ENCODE data around the gene THBD.

Gene THBD

GRCh38 chr20:23059001-23059400 lies 9.5 kb upstream of the THBD start:
- no peaks in the 10 kb centered on the region for H3K36me3 Mint-ChIP-seq
- H3K27me3 Mint-ChIP-seq = no peaks in the 10 kb centered on the region
- H3K4me1 Mint-ChIP-seq (ENCODE audit: low read depth) = no peaks in the 10 kb centered on the region
- H3K4me3 Mint-ChIP-seq = no peak overlapping the region
- H3K27ac Mint-ChIP-seq = no peak overlapping the region
- H3K9me3 Mint-ChIP-seq (ENCODE audit: low read depth) = peaks cover 4% of the 10 kb centered on the region

- H3K4me3 Mint-ChIP-seq = no peak overlapping the region
- H3K27me3 Mint-ChIP-seq = peaks cover 3% of the 10 kb centered on the region
- no peak overlapping the region for H3K27ac Mint-ChIP-seq
- peaks cover 4% of the 10 kb centered on the region for H3K9me3 Mint-ChIP-seq (ENCODE audit: low read depth)
- H3K36me3 Mint-ChIP-seq = no peaks in the 10 kb centered on the region
- H3K4me1 Mint-ChIP-seq (ENCODE audit: low read depth) = no peaks in the 10 kb centered on the region
Measured at GRCh38 chr20:23058240-23058639, 8.8 kb upstream of the THBD start.

GRCh38 chr20:23052904-23053303 lies 3.4 kb upstream of the THBD start:
- Mint-ChIP-seq H3K27me3 (peaks cover 14% of the 10 kb centered on the region), H3K27ac (no peak overlapping the region), H3K4me3 (no peak overlapping the region), H3K4me1 (ENCODE audit: low read depth) (no peaks in the 10 kb centered on the region), H3K36me3 (no peaks in the 10 kb centered on the region), H3K9me3 (ENCODE audit: low read depth) (peaks cover 4% of the 10 kb centered on the region)

GRCh38 chr20:23050847-23051627 lies 1.6 kb upstream of the THBD start:
- H3K9me3 Mint-ChIP-seq (ENCODE audit: low read depth) = no peaks in the 10 kb centered on the region
- no peaks in the 10 kb centered on the region for H3K36me3 Mint-ChIP-seq
- no peak overlapping the region for H3K27ac Mint-ChIP-seq
- H3K4me3 Mint-ChIP-seq = no peak overlapping the region
- H3K27me3 Mint-ChIP-seq = peaks cover 21% of the 10 kb centered on the region
- peaks cover 2% of the 10 kb centered on the region for H3K4me1 Mint-ChIP-seq (ENCODE audit: low read depth)

- no peaks in the 10 kb centered on the region for H3K9me3 Mint-ChIP-seq (ENCODE audit: low read depth)
- no peak overlapping the region for H3K27ac Mint-ChIP-seq
- H3K27me3 Mint-ChIP-seq = peaks cover 26% of the 10 kb centered on the region
- H3K4me3 Mint-ChIP-seq = no peak overlapping the region
- no peaks in the 10 kb centered on the region for H3K36me3 Mint-ChIP-seq
- peaks cover 2% of the 10 kb centered on the region for H3K4me1 Mint-ChIP-seq (ENCODE audit: low read depth)
Measured at GRCh38 chr20:23050076-23050838, 785 bp upstream of the THBD start.

- H3K27ac Mint-ChIP-seq = no peak overlapping the region
- no peaks in the 10 kb centered on the region for H3K9me3 Mint-ChIP-seq (ENCODE audit: low read depth)
- peaks cover 27% of the 10 kb centered on the region for H3K27me3 Mint-ChIP-seq
- no peaks in the 10 kb centered on the region for H3K36me3 Mint-ChIP-seq
- H3K4me3 Mint-ChIP-seq = no peak overlapping the region
- H3K4me1 Mint-ChIP-seq (ENCODE audit: low read depth) = peaks cover 2% of the 10 kb centered on the region
Measured at GRCh38 chr20:23048283-23049200, 930 bp downstream of the THBD start.

- Mint-ChIP-seq H3K27me3 (peaks cover 21% of the 10 kb centered on the region), H3K9me3 (ENCODE audit: low read depth) (no peaks in the 10 kb centered on the region), H3K4me3 (no peak overlapping the region), H3K27ac (no peak overlapping the region), H3K36me3 (no peaks in the 10 kb centered on the region), H3K4me1 (ENCODE audit: low read depth) (peaks cover 2% of the 10 kb centered on the region)
Measured at GRCh38 chr20:23047738-23048214, 1.7 kb downstream of the THBD start.

GRCh38 chr20:23047001-23047737 lies 2.3 kb downstream of the THBD start:
- no peak overlapping the region for H3K4me3 Mint-ChIP-seq
- H3K27ac Mint-ChIP-seq = no peak overlapping the region
- peaks cover 2% of the 10 kb centered on the region for H3K4me1 Mint-ChIP-seq (ENCODE audit: low read depth)
- H3K9me3 Mint-ChIP-seq (ENCODE audit: low read depth) = no peaks in the 10 kb centered on the region
- H3K27me3 Mint-ChIP-seq = peaks cover 17% of the 10 kb centered on the region
- no peaks in the 10 kb centered on the region for H3K36me3 Mint-ChIP-seq

GRCh38 chr20:23046431-23046830 lies 3.0 kb downstream of the THBD start:
- H3K36me3 Mint-ChIP-seq = no peaks in the 10 kb centered on the region
- no peaks in the 10 kb centered on the region for H3K9me3 Mint-ChIP-seq (ENCODE audit: low read depth)
- H3K4me3 Mint-ChIP-seq = no peak overlapping the region
- peaks cover 2% of the 10 kb centered on the region for H3K4me1 Mint-ChIP-seq (ENCODE audit: low read depth)
- H3K27me3 Mint-ChIP-seq = peaks cover 14% of the 10 kb centered on the region
- H3K27ac Mint-ChIP-seq = no peak overlapping the region

- H3K27ac Mint-ChIP-seq = no peak overlapping the region
- H3K27me3 Mint-ChIP-seq = peaks cover 12% of the 10 kb centered on the region
- no peaks in the 10 kb centered on the region for H3K36me3 Mint-ChIP-seq
- H3K4me3 Mint-ChIP-seq = no peak overlapping the region
- H3K4me1 Mint-ChIP-seq (ENCODE audit: low read depth) = peaks cover 2% of the 10 kb centered on the region
- no peaks in the 10 kb centered on the region for H3K9me3 Mint-ChIP-seq (ENCODE audit: low read depth)
Measured at GRCh38 chr20:23043376-23043775, 6.1 kb downstream of the THBD start.

- peaks cover 2% of the 10 kb centered on the region for H3K4me1 Mint-ChIP-seq (ENCODE audit: low read depth)
- H3K27ac Mint-ChIP-seq = no peak overlapping the region
- H3K36me3 Mint-ChIP-seq = no peaks in the 10 kb centered on the region
- H3K9me3 Mint-ChIP-seq (ENCODE audit: low read depth) = no peaks in the 10 kb centered on the region
- H3K27me3 Mint-ChIP-seq = peaks cover 11% of the 10 kb centered on the region
- no peak overlapping the region for H3K4me3 Mint-ChIP-seq
Measured at GRCh38 chr20:23042270-23042669, 7.2 kb downstream of the THBD start.

- H3K4me3 Mint-ChIP-seq = no peak overlapping the region
- no peak overlapping the region for H3K27ac Mint-ChIP-seq
- H3K9me3 Mint-ChIP-seq (ENCODE audit: low read depth) = no peaks in the 10 kb centered on the region
- H3K36me3 Mint-ChIP-seq = no peaks in the 10 kb centered on the region
- H3K27me3 Mint-ChIP-seq = peaks cover 4% of the 10 kb centered on the region
- H3K4me1 Mint-ChIP-seq (ENCODE audit: low read depth) = no peaks in the 10 kb centered on the region
Measured at GRCh38 chr20:23039885-23040508, 9.5 kb downstream of the THBD start.

GRCh38 chr20:23039136-23039875 lies 10.2 kb downstream of the THBD start:
- Mint-ChIP-seq H3K36me3 (no peaks in the 10 kb centered on the region), H3K27me3 (peaks cover 4% of the 10 kb centered on the region), H3K4me1 (ENCODE audit: low read depth) (no peaks in the 10 kb centered on the region), H3K4me3 (no peak overlapping the region), H3K9me3 (ENCODE audit: low read depth) (no peaks in the 10 kb centered on the region), H3K27ac (no peak overlapping the region)

All from activated naive CD8-positive, alpha-beta T cell (primary cell).